B cell (primary cell): ENCODE results near the gene RHOV. TPM values are rescaled to one million over a fixed set of nuclear protein-coding genes. Genes with fewer than 3 reads are reported as not detected.

Experiments used
- ATAC-seq: fragments of 200-7000 bp; cut with Tn5 transposase; one replicate; pipeline ENCODE4 v1.10.0; 2021; ENCODE audit warnings: low read depth, mild to moderate bottlenecking, moderate number of reproducible peaks, moderate library complexity
- CTCF ChIA-PET: fragments of 350-600 bp; sonication (Branson Sonifier 250); formaldehyde crosslinking; loops from one replicate; lab custom pipeline; 2021; ENCODE audit warnings: antibody characterized with exemption, inconsistent platforms; lab: Charles Lee
- POLR2A ChIA-PET: fragments of 350-600 bp; sonication (Branson Sonifier 250); formaldehyde crosslinking; loops from one replicate; lab custom pipeline; 2021; ENCODE audit warnings: antibody characterized with exemption; lab: Charles Lee
- DNase-seq: peaks from one replicate; pipeline ENCODE4 v3.0.0; 2013
- H2AFZ ChIP-seq: 2 replicates; pipeline ENCODE4 v1.6.1; 2012; ENCODE audit warnings: mild to moderate bottlenecking, low read depth, low read length; ENCODE audit not compliant: insufficient read depth, poor library complexity, severe bottlenecking
- H3K27ac ChIP-seq, 2 donors: 1 replicate in 1 of 2; 2 replicates in 1 of 2; pipeline ENCODE4 v1.5.1; 2012 to 2013; ENCODE audit warnings: low read length in 2 of 2, mild to moderate bottlenecking in 2 of 2, moderate library complexity in 1 of 2
- H3K27me3 ChIP-seq, 4 experiments: fragments of 200-600 bp in 1 of 4; sonication (generic) in 1 of 4; replicated peaks in 1 of 4; 1 replicate in 2 of 4; 2 replicates in 2 of 4; pipeline versions ENCODE4 v1.6.1 to v1.7.0; 2013 to 2016; ENCODE audit warnings: low read length in 3 of 4, mild to moderate bottlenecking in 2 of 4, mixed read lengths in 1 of 4, moderate library complexity in 1 of 4; ENCODE audit not compliant: insufficient read depth in 4 of 4, control insufficient read depth in 3 of 4; ENCODE audit errors: control extremely low read depth in 1 of 4
- H3K36me3 ChIP-seq, 2 experiments: replicated peaks in 1 of 2; 1 replicate in 1 of 2; 2 replicates in 1 of 2; pipeline versions ENCODE4 v1.6.1 to v1.7.1; 2013; ENCODE audit warnings: low read length in 1 of 2; ENCODE audit not compliant: insufficient read depth in 2 of 2, control insufficient read depth in 1 of 2; ENCODE audit errors: control extremely low read depth in 1 of 2, extremely low read depth in 1 of 2
- H3K4me1 ChIP-seq, 2 donors: fragments of 200-600 bp in 1 of 2; sonication (generic) in 1 of 2; 1 replicate in 1 of 2; 2 replicates in 1 of 2; pipeline versions ENCODE4 v1.5.1 to v1.6.1; 2013 to 2017; ENCODE audit warnings: low read length in 2 of 2; ENCODE audit not compliant: control insufficient read depth in 2 of 2, insufficient read depth in 2 of 2
- H3K4me2 ChIP-seq: replicated peaks from 2 replicates; pipeline ENCODE3; 2012; ENCODE audit warnings: mild to moderate bottlenecking, low read depth, low read length; ENCODE audit not compliant: poor library complexity, severe bottlenecking
- H3K4me3 ChIP-seq, 5 experiments: fragments of 200-600 bp in 1 of 5; sonication (generic) in 1 of 5; 1 replicate in 3 of 5; 2 replicates in 2 of 5; pipeline versions ENCODE4 v1.5.1 to v1.7.0; 2011 to 2016; ENCODE audit warnings: low read length in 4 of 5, mild to moderate bottlenecking in 4 of 5, low read depth in 2 of 5, control low read depth in 1 of 5, moderate library complexity in 1 of 5; ENCODE audit not compliant: insufficient read depth in 1 of 5; ENCODE audit errors: control extremely low read depth in 1 of 5, extremely low read depth in 1 of 5
- H3K79me2 ChIP-seq: fragments of 200-600 bp; sonication (generic); one replicate; pipeline ENCODE4 v1.6.0; 2016; ENCODE audit warnings: low read length; ENCODE audit not compliant: control insufficient read depth, insufficient read depth
- H3K9ac ChIP-seq: fragments of 200-600 bp; sonication (generic); 2 replicates; pipeline ENCODE4 v1.6.1; 2017; ENCODE audit warnings: mild to moderate bottlenecking, low read length, moderate library complexity
- H3K9me3 ChIP-seq, 3 donors: one replicate each; pipeline versions ENCODE4 v1.6.1 to v1.7.1; 2013; ENCODE audit warnings: low read length in 2 of 3; ENCODE audit not compliant: control insufficient read depth in 2 of 3, insufficient read depth in 1 of 3; ENCODE audit errors: control extremely low read depth in 1 of 3
- H4K20me1 ChIP-seq: 2 replicates; pipeline ENCODE4 v1.6.0; 2012; ENCODE audit warnings: mild to moderate bottlenecking, low read length; ENCODE audit not compliant: insufficient read depth, control insufficient read depth, poor library complexity, severe bottlenecking
- H3K27ac Mint-ChIP-seq: one replicate; pipeline ENCODE4 v1.8.0; 2021; ENCODE audit warnings: mixed read lengths
- H3K27me3 Mint-ChIP-seq: one replicate; pipeline ENCODE4 v1.8.0; 2021; ENCODE audit warnings: mixed read lengths
- H3K4me1 Mint-ChIP-seq: one replicate; pipeline ENCODE4 v1.8.0; 2021; ENCODE audit warnings: mixed read lengths
- H3K4me3 Mint-ChIP-seq: one replicate; pipeline ENCODE4 v1.8.0; 2021; ENCODE audit warnings: mixed read lengths
- H3K9me3 Mint-ChIP-seq: one replicate; pipeline ENCODE4 v1.8.0; 2022; ENCODE audit warnings: mixed read lengths; ENCODE audit not compliant: insufficient read depth
- CTCF ChIP-seq: fragments of 200-600 bp; IDR thresholded peaks from one replicate; pipeline ENCODE4 v1.8.0; 2022; ENCODE audit warnings: antibody characterized with exemption, mild to moderate bottlenecking
- EZH2 ChIP-seq: IDR thresholded peaks from 2 replicates; pipeline ENCODE4 v1.6.1; 2012; ENCODE audit warnings: borderline replicate concordance, low read depth, mild to moderate bottlenecking, moderate library complexity, low read length; ENCODE audit not compliant: insufficient read depth, poor library complexity, severe bottlenecking
- WGBS: methylation state at CpG from one replicate; pipeline ENCODE4 v1.1.5; 2013; ENCODE audit warnings: missing lambda C conversion rate; ENCODE audit not compliant: insufficient coverage; 5-methylcytosine and 5-hydroxymethylcytosine counted together
- intact Hi-C: fragments of 100-400 bp; cut with micrococcal nuclease; formaldehyde crosslinking; loops from one replicate; pipeline ENCODE4 v1.10.0; 2022
- polyA plus RNA-seq: library from polyadenylated mRNA; depleted of rRNA; stranded (reverse); fragments of >200 nt; gene quantifications from 2 replicates; pipeline ENCODE4 v1.2.3, GENCODE V29; 2012
- total RNA-seq, 2 donors: library from RNA; stranded (reverse); fragments of 120-200 nt in 1 of 2; gene quantifications; 1 replicate in 1 of 2; 2 replicates in 1 of 2; pipeline versions ENCODE4 v1.2.3 to v1.2.4, GENCODE V29; 2013 to 2022

RHOV gene
- total and polyA plus RNA-seq, 2 donors (not counting 1 experiment from before 2014, with no cell fraction given) = 0.54 TPM; not detected in 1

DNA sequence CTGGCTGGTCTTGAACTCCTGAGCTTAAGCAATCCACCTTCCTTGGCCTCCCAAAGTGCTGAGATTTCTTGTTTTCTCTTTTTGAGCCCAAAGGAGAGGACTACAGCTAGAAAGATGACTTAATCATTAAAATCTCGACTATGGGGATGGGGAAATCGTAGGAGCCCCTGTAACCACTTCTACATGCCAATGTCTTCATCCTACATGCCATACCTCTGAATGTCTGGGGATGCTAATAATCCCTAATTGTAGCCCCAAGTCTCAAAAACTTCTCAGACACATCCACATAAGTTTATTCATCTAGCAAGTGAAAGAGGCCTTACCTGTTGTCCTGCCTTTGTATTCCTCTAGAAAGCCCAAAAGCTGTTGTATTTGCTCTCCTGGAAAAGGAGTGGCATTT is 3.7 kb upstream of the RHOV start:
- Mint-ChIP-seq H3K27me3 (peaks cover 6% of the 10 kb centered on the region), H3K4me3 (no peak overlapping the region)

More for the DNA sequence above, 3.7 kb upstream of the RHOV start:
- no peak for TF ChIP-seq CTCF
- no peak for TF ChIP-seq EZH2
- no CpG with 5 or more reads among the region's 2 CpGs for WGBS
- Histone ChIP-seq H4K20me1 (no peaks in the 10 kb centered on the region), H3K4me1 (peaks cover 6 to 11% of the 10 kb centered on the region in 2 donors), H3K4me3 (no peak overlapping the region), H3K9ac (no peak overlapping the region), H3K36me3 (no peaks in the 10 kb centered on the region), H2AFZ (no peak overlapping the region), H3K27me3 (peaks cover 0 to 17% (median 0%) of the 10 kb centered on the region in 4 experiments), H3K79me2 (no peaks in the 10 kb centered on the region), H3K9me3 (peaks cover 0 to 4% (median 0%) of the 10 kb centered on the region in 3 donors), H3K4me2 (no peak overlapping the region), H3K27ac (no peak overlapping the region)
- DNase-seq (no peak), ATAC-seq (no peak)
- Mint-ChIP-seq H3K9me3 (no peaks in the 10 kb centered on the region), H3K27ac (no peak overlapping the region), H3K4me1 (peaks cover 16% of the 10 kb centered on the region)
- CTCF ChIA-PET = interaction anchor here (0.6 to 2.8 kb wide), 5 partner anchors 11 to 25 kb away, joined by 3 to 9 read pairs (median 3); no protein-coding TSS in a partner anchor
- intact Hi-C loops = no loop called here
- POLR2A ChIA-PET = no interaction called here
